SU-DHL-6 (cell line): ENCODE data around the gene RBFOX1.

Experiments used
- H2AFZ ChIP-seq: fragments of 200-600 bp; sonication (generic); 2 replicates; pipeline ENCODE4 v1.6.1; 2014; ENCODE audit warnings: low read depth, mild to moderate bottlenecking, moderate library complexity, mixed read lengths, antibody characterized with exemption, low read length; ENCODE audit not compliant: severe bottlenecking
- H3F3A ChIP-seq: fragments of 200-600 bp; shearing (Covaris generic); 2 replicates; pipeline ENCODE4 v1.6.0; 2016; ENCODE audit warnings: antibody characterized with exemption, mild to moderate bottlenecking; ENCODE audit not compliant: insufficient read depth
- H3K27ac ChIP-seq: fragments of 200-600 bp; sonication (generic); 2 replicates; pipeline ENCODE4 v1.5.1; 2016; ENCODE audit warnings: low read depth, mild to moderate bottlenecking, low read length, moderate library complexity, mixed read lengths
- H3K27me3 ChIP-seq: fragments of 200-600 bp; sonication (generic), shearing (Covaris generic); 2 replicates; pipeline ENCODE4 v1.6.0; 2014; ENCODE audit warnings: mild to moderate bottlenecking, low read length
- H3K36me3 ChIP-seq: fragments of 200-600 bp; sonication (generic); 2 replicates; pipeline ENCODE4 v1.6.1; 2014; ENCODE audit warnings: mild to moderate bottlenecking, low read length, mixed read lengths
- H3K4me2 ChIP-seq: fragments of 300-600, 200-600 bp; shearing (Covaris generic), sonication (generic); 2 replicates; pipeline ENCODE4 v1.6.0; 2014; ENCODE audit warnings: low read length, low read depth, mild to moderate bottlenecking; ENCODE audit not compliant: poor library complexity, severe bottlenecking
- H3K4me3 ChIP-seq: fragments of 200-600 bp; sonication (generic); 2 replicates; pipeline ENCODE4 v1.5.1; 2014; ENCODE audit warnings: antibody characterized with exemption, low read length, mild to moderate bottlenecking, mixed read lengths; ENCODE audit not compliant: insufficient read depth, poor library complexity, severe bottlenecking
- H3K79me2 ChIP-seq: fragments of 200-600 bp; sonication (generic); 2 replicates; pipeline ENCODE4 v1.6.1; 2014; ENCODE audit warnings: mild to moderate bottlenecking, low read length, moderate library complexity; ENCODE audit not compliant: insufficient read depth
- H3K9ac ChIP-seq: fragments of 200-600 bp; sonication (generic); 2 replicates; pipeline ENCODE4 v1.7.0; 2014; ENCODE audit warnings: mild to moderate bottlenecking, low read length
- H3K9me2 ChIP-seq: fragments of 200-600 bp; sonication (generic); replicated peaks from 2 replicates; pipeline ENCODE4 v1.6.1; 2014; ENCODE audit warnings: low read length; ENCODE audit not compliant: insufficient read depth
- H3K9me3 ChIP-seq: fragments of 200-600 bp; sonication (generic); 2 replicates; pipeline ENCODE4 v1.6.1; 2014; ENCODE audit warnings: low read length, mixed read lengths; ENCODE audit not compliant: insufficient read depth
- H4K20me1 ChIP-seq: fragments of 200-600 bp; sonication (generic); 2 replicates; pipeline ENCODE4 v1.6.1; 2014; ENCODE audit warnings: low read depth, mild to moderate bottlenecking, antibody characterized with exemption, low read length, moderate library complexity, mixed read lengths
- CTCF ChIP-seq: fragments of 200-600 bp; sonication (generic); IDR thresholded peaks from one replicate; pipeline ENCODE4 v1.5.1; 2017; ENCODE audit warnings: antibody characterized with exemption, mild to moderate bottlenecking, low read length, moderate library complexity; ENCODE audit not compliant: insufficient read depth, poor library complexity, severe bottlenecking
- EZH2phosphoT487 ChIP-seq: fragments of 200-600 bp; sonication (generic), shearing (Covaris generic); conservative IDR thresholded peaks from 2 replicates; pipeline ENCODE4 v1.6.1; 2018; ENCODE audit warnings: mild to moderate bottlenecking, antibody characterized with exemption, low read length, moderate library complexity, mixed read lengths

The RBFOX1 gene

GRCh38 chr16:7342598-7342997, 10.0 kb downstream of the RBFOX1 start:
- Histone ChIP-seq H3K27me3 (no peaks in the 10 kb centered on the region), H2AFZ (no peak overlapping the region), H3K27ac (no peak overlapping the region), H4K20me1 (no peaks in the 10 kb centered on the region), H3K9ac (no peak overlapping the region), H3K4me2 (no peak overlapping the region), H3K9me3 (no peaks in the 10 kb centered on the region), H3K9me2 (no peaks in the 10 kb centered on the region), H3K79me2 (no peaks in the 10 kb centered on the region), H3K4me3 (no peak overlapping the region), H3K36me3 (no peaks in the 10 kb centered on the region), H3F3A (no peaks in the 10 kb centered on the region)
- TF ChIP-seq EZH2phosphoT487, result no peak
- TF ChIP-seq CTCF, result no peak

GRCh38 chr16:7343243-7343642, 10.6 kb downstream of the RBFOX1 start:
- H2AFZ ChIP-seq, result no peak overlapping the region
- no peaks in the 10 kb centered on the region for H3K27me3 ChIP-seq
- no peaks in the 10 kb centered on the region for H4K20me1 ChIP-seq
- H3K9me3 ChIP-seq, result no peaks in the 10 kb centered on the region
- H3K4me2 ChIP-seq, result no peak overlapping the region
- TF ChIP-seq CTCF, result no peak
- no peak for TF ChIP-seq EZH2phosphoT487
- H3F3A ChIP-seq, result no peaks in the 10 kb centered on the region
- no peak overlapping the region for H3K9ac ChIP-seq
- no peaks in the 10 kb centered on the region for H3K79me2 ChIP-seq
- no peak overlapping the region for H3K27ac ChIP-seq
- no peaks in the 10 kb centered on the region for H3K9me2 ChIP-seq
- no peaks in the 10 kb centered on the region for H3K36me3 ChIP-seq
- H3K4me3 ChIP-seq, result no peak overlapping the region

- TF ChIP-seq EZH2phosphoT487 (no peak), CTCF (no peak)
- Histone ChIP-seq H3K4me2 (no peak overlapping the region), H3K36me3 (no peaks in the 10 kb centered on the region)
These were observed 12.5 kb downstream of the RBFOX1 start for GRCh38 chr16:7344830-7345780.

More at GRCh38 chr16:7344830-7345780, 12.5 kb downstream of the RBFOX1 start:
- Histone ChIP-seq H3K9me2 (no peaks in the 10 kb centered on the region), H3K4me3 (no peak overlapping the region), H3K9ac (no peak overlapping the region), H2AFZ (no peak overlapping the region), H3F3A (no peaks in the 10 kb centered on the region), H3K27me3 (no peaks in the 10 kb centered on the region), H3K79me2 (no peaks in the 10 kb centered on the region), H3K27ac (no peak overlapping the region), H3K9me3 (no peaks in the 10 kb centered on the region), H4K20me1 (no peaks in the 10 kb centered on the region)
